HFFc6 (cell line): ENCODE measurements around the gene TMEM109. TPM values are rescaled to one million over a fixed set of nuclear protein-coding genes. Genes with fewer than 3 reads are reported as not detected.

ENCODE experiments used
- DNase-seq: peaks from one replicate; pipeline ENCODE4 v3.0.0-alpha.2; 2018
- H3K27ac Mint-ChIP-seq: 2 replicates; pipeline ENCODE4 v1.8.0; 2020; ENCODE audit warnings: mild to moderate bottlenecking, mixed read lengths
- H3K27me3 Mint-ChIP-seq: 2 replicates; pipeline ENCODE4 v1.8.0; 2021; ENCODE audit warnings: mild to moderate bottlenecking, moderate library complexity, mixed read lengths; ENCODE audit not compliant: insufficient read depth
- H3K36me3 Mint-ChIP-seq: 2 replicates; pipeline ENCODE4 v1.8.0; 2021; ENCODE audit warnings: low read depth, mixed read lengths
- H3K4me1 Mint-ChIP-seq: 2 replicates; pipeline ENCODE4 v1.8.0; 2020; ENCODE audit warnings: low read depth, mixed read lengths
- H3K4me3 Mint-ChIP-seq: 2 replicates; pipeline ENCODE4 v1.8.0; 2020; ENCODE audit warnings: mild to moderate bottlenecking, moderate library complexity, mixed read lengths
- H3K9me3 Mint-ChIP-seq: 2 replicates; pipeline ENCODE4 v1.8.0; 2020; ENCODE audit warnings: mild to moderate bottlenecking, mixed read lengths
- CTCF ChIP-seq: fragments of 200-600 bp; sonication (generic); IDR thresholded peaks from 2 replicates; pipeline ENCODE4 v1.5.0; 2021; ENCODE audit warnings: antibody characterized with exemption, mild to moderate bottlenecking
- total RNA-seq, 6 experiments: library from RNA; stranded (reverse); fragmentation: NEBNext Ultra II Directional; extraction: Animal tissue kit (Norgen Biotek cat#: 25700); gene quantifications; 2 replicates in 1 of 6; 3 replicates in 5 of 6; pipeline ENCODE4 v1.2.3, GENCODE V29; 2021

The TMEM109 gene
- total RNA-seq, 6 experiments from 2014 or later, result 74.6 to 101 (median 92.5) TPM

DNA sequence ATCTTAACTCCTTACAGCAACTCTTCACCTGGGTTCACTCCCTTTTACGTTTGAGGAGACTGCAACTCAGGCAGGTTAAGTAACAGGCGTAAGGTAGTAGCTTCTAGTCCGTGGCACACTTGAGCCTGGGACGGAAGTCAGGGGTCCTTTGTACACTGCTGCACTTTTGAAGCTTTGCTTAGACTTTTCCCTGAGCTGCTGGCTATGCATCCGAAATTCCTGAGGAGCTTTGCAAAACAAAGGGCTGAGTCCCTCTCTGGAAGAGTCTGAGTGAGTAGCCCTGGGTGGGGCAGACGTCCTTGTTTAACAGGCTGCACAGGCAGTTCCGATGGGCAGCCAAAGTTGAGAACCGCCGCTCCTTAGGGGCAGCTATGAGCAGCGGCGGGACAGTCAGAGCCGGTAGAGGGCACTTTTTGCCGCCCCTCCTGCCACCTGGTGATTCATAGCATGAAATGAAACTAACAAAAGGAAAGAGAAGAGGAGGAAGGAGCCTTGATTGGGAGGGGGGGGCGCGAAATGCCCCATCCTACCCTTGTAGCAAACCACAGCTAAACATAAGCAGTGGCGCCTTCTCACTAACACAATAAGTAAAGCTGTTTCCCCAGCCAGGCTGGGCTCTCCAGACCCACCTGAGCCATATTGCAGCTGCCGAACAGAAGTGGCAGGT is 1.4 kb downstream of the TMEM109 start:
- DNase-seq, result peak; percentile 65
- Mint-ChIP-seq H3K4me3 (peak overlapping the region; percentile 95), H3K27ac (peak overlapping the region; percentile 73), H3K4me1 (peaks cover 60% of the 10 kb centered on the region), H3K36me3 (peaks cover 2% of the 10 kb centered on the region; the same call in 1 of the 2 replicates), H3K27me3 (peaks cover 2% of the 10 kb centered on the region), H3K9me3 (no peaks in the 10 kb centered on the region)
- TF ChIP-seq CTCF, result peak; percentile 62

GRCh38 chr11:60916669-60917206 is 2.8 kb downstream of the TMEM109 start:
- Mint-ChIP-seq H3K9me3 (no peaks in the 10 kb centered on the region), H3K27ac (no peak overlapping the region), H3K4me3 (no peak overlapping the region), H3K4me1 (peaks cover 60% of the 10 kb centered on the region), H3K27me3 (peaks cover 2% of the 10 kb centered on the region), H3K36me3 (peaks cover 5% of the 10 kb centered on the region; the same call in 1 of the 2 replicates)
- TF ChIP-seq CTCF, result no peak
- no peak for DNase-seq

DNA sequence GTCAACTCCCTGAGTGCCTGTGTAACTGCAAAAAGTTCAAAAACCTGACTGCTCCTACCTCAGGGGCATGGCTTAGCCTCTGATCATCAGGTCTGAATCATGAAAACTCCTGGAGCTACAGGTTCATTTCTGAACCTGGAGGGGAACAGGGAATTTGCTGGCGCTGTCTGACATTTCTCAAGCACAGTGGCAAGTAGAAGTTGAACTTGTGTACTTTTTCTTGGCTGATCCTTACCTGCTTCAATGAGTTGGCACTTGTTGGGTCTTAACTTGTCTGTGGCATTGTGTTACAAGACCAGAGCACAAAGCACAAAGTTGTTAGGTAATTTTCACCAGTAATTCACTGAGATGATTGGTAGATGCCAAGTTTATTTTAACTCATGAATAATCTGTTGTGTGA is 3.3 kb downstream of the TMEM109 start:
- Mint-ChIP-seq H3K9me3 (no peaks in the 10 kb centered on the region), H3K36me3 (peaks cover 6% of the 10 kb centered on the region; the same call in 1 of the 2 replicates), H3K27ac (no peak overlapping the region), H3K4me3 (no peak overlapping the region), H3K4me1 (peaks cover 55% of the 10 kb centered on the region), H3K27me3 (peaks cover 2% of the 10 kb centered on the region)
- no peak for DNase-seq
- no peak for TF ChIP-seq CTCF

DNA sequence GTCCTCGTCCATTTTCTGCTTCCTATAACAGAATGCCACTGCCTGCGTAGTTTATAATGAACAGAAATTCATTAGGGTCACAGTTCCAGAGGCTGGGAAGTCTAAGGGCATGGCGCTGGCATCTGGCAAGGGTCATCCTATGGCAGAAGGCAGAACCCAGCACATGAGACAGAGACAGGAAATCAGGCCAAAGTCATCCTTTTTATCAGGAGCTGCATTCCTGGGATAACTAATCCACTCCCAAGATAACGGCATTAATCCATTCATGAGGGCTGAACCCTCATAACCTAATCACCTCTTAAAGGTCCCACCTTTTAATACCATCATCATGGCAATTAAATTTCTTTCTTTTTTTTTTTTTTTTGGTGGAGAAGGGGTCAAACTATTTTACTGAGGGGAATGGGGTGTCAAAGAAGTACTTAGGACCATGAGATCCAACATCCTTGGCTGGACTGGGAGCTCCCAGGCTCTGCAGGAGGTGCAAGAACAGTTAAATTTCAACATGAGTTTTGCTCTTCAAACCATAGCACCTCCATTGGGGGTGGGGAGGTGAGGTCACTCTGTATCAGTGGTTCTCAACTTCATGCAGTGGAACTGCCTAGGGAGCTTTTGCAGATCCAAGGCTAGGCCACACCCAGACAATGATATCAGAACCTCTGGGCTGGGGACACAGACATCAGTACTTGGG is 4.4 kb downstream of the TMEM109 start:
- no peak for TF ChIP-seq CTCF
- no peak overlapping the region for H3K27ac Mint-ChIP-seq
- DNase-seq, result no peak
- peaks cover 2% of the 10 kb centered on the region for H3K27me3 Mint-ChIP-seq
- H3K4me1 Mint-ChIP-seq, result peaks cover 52% of the 10 kb centered on the region
- H3K9me3 Mint-ChIP-seq, result no peaks in the 10 kb centered on the region
- peaks cover 10% of the 10 kb centered on the region; the same call in 1 of the 2 replicates for H3K36me3 Mint-ChIP-seq
- H3K4me3 Mint-ChIP-seq, result no peak overlapping the region

- TF ChIP-seq CTCF, result no peak
- Mint-ChIP-seq H3K36me3 (peaks cover 10% of the 10 kb centered on the region; the same call in 1 of the 2 replicates), H3K27me3 (peaks cover 2% of the 10 kb centered on the region), H3K9me3 (no peaks in the 10 kb centered on the region), H3K27ac (no peak overlapping the region; the same call in 1 of the 2 replicates), H3K4me1 (peaks cover 47% of the 10 kb centered on the region), H3K4me3 (no peak overlapping the region)
- peak; percentile 39 for DNase-seq
Measured at GRCh38 chr11:60918939-60919265, 4.9 kb downstream of the TMEM109 start.
